ENCODE results near the gene ECE1.
"Not testable (repeated sequence)": the region's sequence is repeated elsewhere in the genome, so short reads cannot be mapped to it uniquely, and the experiment has no call there.

Gene ECE1

GRCh38 chr1:21192871-21193270, 97.4 kb downstream of the ECE1 start:
- H3K4me3 ChIP-seq (ENCODE audit: low read length): no peak overlapping the region
- DNase-seq (ENCODE audit: low read depth): no peak
- TF ChIP-seq CTCF (conservative IDR thresholded peaks at IDR 0.05; ENCODE audit: low read length): no peak

GRCh38 chr1:21192284-21192683, 98.0 kb downstream of the ECE1 start:
- H3K4me3 ChIP-seq (ENCODE audit: low read length): no peak overlapping the region
- TF ChIP-seq CTCF (conservative IDR thresholded peaks at IDR 0.05; ENCODE audit: low read length): no peak
- no peak for DNase-seq (ENCODE audit: low read depth)

GRCh38 chr1:21190771-21191170, 99.5 kb downstream of the ECE1 start:
- DNase-seq (ENCODE audit: low read depth); H3K4me3 ChIP-seq (ENCODE audit: low read length): not testable (repeated sequence)

- no peak for TF ChIP-seq CTCF (conservative IDR thresholded peaks at IDR 0.05; ENCODE audit: low read length)
- H3K4me3 ChIP-seq (ENCODE audit: low read length): no peak overlapping the region
- no peak for DNase-seq (ENCODE audit: low read depth)
These were observed 100.3 kb downstream of the ECE1 start for GRCh38 chr1:21189906-21190500.

GRCh38 chr1:21189421-21189820, 100.8 kb downstream of the ECE1 start:
- DNase-seq (ENCODE audit: low read depth): no peak
- H3K4me3 ChIP-seq (ENCODE audit: low read length): no peak overlapping the region
- no peak for TF ChIP-seq CTCF (conservative IDR thresholded peaks at IDR 0.05; ENCODE audit: low read length)

- TF ChIP-seq CTCF (conservative IDR thresholded peaks at IDR 0.05; ENCODE audit: low read length): no peak
- H3K4me3 ChIP-seq (ENCODE audit: low read length): no peak overlapping the region
- no peak for DNase-seq (ENCODE audit: low read depth)
These were observed 102.0 kb downstream of the ECE1 start for GRCh38 chr1:21188235-21188634.

GRCh38 chr1:21185221-21185731, 105.0 kb downstream of the ECE1 start:
- DNase-seq (ENCODE audit: low read depth): no peak
- no peak for TF ChIP-seq CTCF (conservative IDR thresholded peaks at IDR 0.05; ENCODE audit: low read length)

More at GRCh38 chr1:21185221-21185731, 105.0 kb downstream of the ECE1 start:
- H3K4me3 ChIP-seq (ENCODE audit: low read length): no peak overlapping the region
